ENCODE results near the gene CAMK2D. TPM values are rescaled to one million over a fixed set of nuclear protein-coding genes. Genes with fewer than 3 reads are reported as not detected.

The CAMK2D gene
- total RNA-seq, 1 experiment from 2014 or later: 9.0 TPM

DNA sequence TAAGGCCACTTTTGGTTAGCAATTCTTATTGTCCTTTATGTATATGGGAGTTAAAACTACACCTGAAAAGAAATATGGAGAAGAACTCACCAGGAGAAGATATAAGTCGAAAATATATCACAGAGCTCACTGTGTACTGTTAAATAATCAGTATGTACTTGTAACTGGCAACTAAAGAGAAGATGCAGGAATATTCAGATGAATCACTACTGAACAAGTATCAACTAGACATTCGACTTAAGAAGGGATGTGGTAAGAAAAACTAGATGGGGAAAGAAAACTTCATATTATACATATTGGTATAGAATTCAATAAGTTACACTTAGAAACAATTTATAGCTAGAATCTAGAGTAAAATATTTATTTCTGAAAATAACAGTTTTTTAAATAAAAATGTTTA lies 230.0 kb downstream of the CAMK2D start:
- no peak overlapping the region for H2AK5ac ChIP-seq (ENCODE audit: insufficient read length, low read length)
- H3K4me1 ChIP-seq (ENCODE audit: insufficient read depth, low read length): no peaks in the 10 kb centered on the region; the same call in 1 of the 2 replicates
- no peaks in the 10 kb centered on the region for H3K36me3 Mint-ChIP-seq (ENCODE audit: insufficient read depth in 1 of 3, low read depth in 3 of 3)

More for the DNA sequence above, 230.0 kb downstream of the CAMK2D start:
- no peaks in the 10 kb centered on the region for H3K79me2 ChIP-seq (ENCODE audit: insufficient read depth, low read length)
- peaks cover 6 to 16% of the 10 kb centered on the region in 2 experiments for H3K4me1 Mint-ChIP-seq
- H3K4ac ChIP-seq (ENCODE audit: low read depth, low read length): no peak overlapping the region
- H3K14ac ChIP-seq (ENCODE audit: insufficient read depth, low read length): no peak overlapping the region
- no peak overlapping the region for H3K4me2 ChIP-seq (ENCODE audit: insufficient read depth, insufficient read length, low read length)
- no peak overlapping the region for H3K9ac ChIP-seq (ENCODE audit: extremely low read depth, insufficient read length, low read length)
- no peaks in the 10 kb centered on the region for H3K27me3 Mint-ChIP-seq (ENCODE audit: low read depth)
- no peak overlapping the region for H2BK15ac ChIP-seq (ENCODE audit: low read depth, low read length)
- H3T11ph ChIP-seq (ENCODE audit: low read length): no peak overlapping the region
- no peak overlapping the region for H3K56ac ChIP-seq (ENCODE audit: insufficient read length, low read depth, low read length)
- H4K5ac ChIP-seq (ENCODE audit: insufficient read length, low read depth, low read length): no peak overlapping the region
- no peak overlapping the region for H3K18ac ChIP-seq (ENCODE audit: insufficient read length, low read depth, low read length)
- no peak overlapping the region for H3K27ac Mint-ChIP-seq
- H3K9me3 ChIP-seq (ENCODE audit: control insufficient read depth, low read depth, low read length): no peaks in the 10 kb centered on the region
- WGBS (ENCODE audit: extremely low coverage, insufficient read length, low lambda C conversion rate): no CpG with 5 or more reads among the region's 2 CpGs
- H3K4me3 Mint-ChIP-seq: no peak overlapping the region
- H2AFZ ChIP-seq (ENCODE audit: low read length): no peak overlapping the region
- no peak overlapping the region for H4K91ac ChIP-seq (ENCODE audit: insufficient read length, low read depth, low read length)
- H3K23ac ChIP-seq (ENCODE audit: insufficient read length, low read depth, low read length): no peak overlapping the region
- no peak overlapping the region for H2BK20ac ChIP-seq (ENCODE audit: low read depth, low read length, poor library complexity, severe bottlenecking)
- no peak overlapping the region for H3K27ac ChIP-seq (ENCODE audit: insufficient read length, low read depth, low read length)
- no peak overlapping the region for H4K8ac ChIP-seq (replicated peaks; ENCODE audit: insufficient read length, low read depth, low read length)
- no peaks in the 10 kb centered on the region for H3K9me3 Mint-ChIP-seq
- no peaks in the 10 kb centered on the region for H4K20me1 ChIP-seq (ENCODE audit: control insufficient read depth, insufficient read depth, insufficient read length)
- no peaks in the 10 kb centered on the region for H3K27me3 ChIP-seq (ENCODE audit: insufficient read depth, low read length)
- H3K23me2 ChIP-seq (ENCODE audit: insufficient read length, low read depth, low read length, poor library complexity, severe bottlenecking): no peaks in the 10 kb centered on the region
- no peak overlapping the region for H2BK12ac ChIP-seq (ENCODE audit: insufficient read length, low read depth, low read length)
- no peak overlapping the region for H2BK120ac ChIP-seq (ENCODE audit: low read depth, low read length, poor library complexity, severe bottlenecking)
- no peak for DNase-seq
- no peaks in the 10 kb centered on the region for H3K79me1 ChIP-seq (ENCODE audit: insufficient read depth, low read depth, low read length, poor library complexity, severe bottlenecking)
- no peak overlapping the region for H2BK5ac ChIP-seq (ENCODE audit: insufficient read length, low read length)
- TF ChIP-seq, protein P1, sequence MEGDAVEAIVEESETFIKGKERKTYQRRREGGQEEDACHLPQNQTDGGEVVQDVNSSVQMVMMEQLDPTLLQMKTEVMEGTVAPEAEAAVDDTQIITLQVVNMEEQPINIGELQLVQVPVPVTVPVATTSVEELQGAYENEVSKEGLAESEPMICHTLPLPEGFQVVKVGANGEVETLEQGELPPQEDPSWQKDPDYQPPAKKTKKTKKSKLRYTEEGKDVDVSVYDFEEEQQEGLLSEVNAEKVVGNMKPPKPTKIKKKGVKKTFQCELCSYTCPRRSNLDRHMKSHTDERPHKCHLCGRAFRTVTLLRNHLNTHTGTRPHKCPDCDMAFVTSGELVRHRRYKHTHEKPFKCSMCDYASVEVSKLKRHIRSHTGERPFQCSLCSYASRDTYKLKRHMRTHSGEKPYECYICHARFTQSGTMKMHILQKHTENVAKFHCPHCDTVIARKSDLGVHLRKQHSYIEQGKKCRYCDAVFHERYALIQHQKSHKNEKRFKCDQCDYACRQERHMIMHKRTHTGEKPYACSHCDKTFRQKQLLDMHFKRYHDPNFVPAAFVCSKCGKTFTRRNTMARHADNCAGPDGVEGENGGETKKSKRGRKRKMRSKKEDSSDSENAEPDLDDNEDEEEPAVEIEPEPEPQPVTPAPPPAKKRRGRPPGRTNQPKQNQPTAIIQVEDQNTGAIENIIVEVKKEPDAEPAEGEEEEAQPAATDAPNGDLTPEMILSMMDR (conservative IDR thresholded peaks at IDR 0.05): no peak
